CD4-positive, alpha-beta T cell (primary cell): ENCODE results near the gene ENGASE. TPM values are rescaled to one million over a fixed set of nuclear protein-coding genes. Genes with fewer than 3 reads are reported as not detected.
A peak's percentile ranks its signal among the peaks of the same experiment; 100 is the strongest.

ENCODE experiments used
- ATAC-seq: fragments of 200-7000 bp; cut with Tn5 transposase; one replicate; pipeline ENCODE4 v1.10.0; 2022; ENCODE audit warnings: mild to moderate bottlenecking; ENCODE audit not compliant: poor library complexity
- CTCF ChIA-PET: fragments of 350-600 bp; sonication (Branson Sonifier 250); formaldehyde crosslinking; loops from one replicate; lab custom pipeline; 2021; ENCODE audit warnings: antibody characterized with exemption, inconsistent platforms; lab: Charles Lee
- POLR2A ChIA-PET: fragments of 350-600 bp; sonication (Branson Sonifier 250); formaldehyde crosslinking; loops from one replicate; lab custom pipeline; 2021; ENCODE audit warnings: antibody characterized with exemption, inconsistent platforms; lab: Charles Lee
- DNase-seq, 14 experiments: peaks; one replicate each; pipeline ENCODE4 v3.0.0-alpha.2; 2013 to 2020; ENCODE audit warnings: mixed read lengths in 2 of 14
- H3K27ac ChIP-seq, 2 donors: one replicate each; pipeline versions ENCODE4 v1.5.1 to v1.7.0; 2013; ENCODE audit warnings: low read length in 2 of 2, low read depth in 1 of 2, mild to moderate bottlenecking in 1 of 2
- H3K27me3 ChIP-seq, 2 experiments: 1 replicate in 1 of 2; 2 replicates in 1 of 2; pipeline versions ENCODE4 v1.6.1 to v1.7.0; 2013; ENCODE audit warnings: low read length in 2 of 2, control low read depth in 1 of 2, mild to moderate bottlenecking in 1 of 2, moderate library complexity in 1 of 2; ENCODE audit not compliant: insufficient read depth in 2 of 2, control insufficient read depth in 1 of 2
- H3K36me3 ChIP-seq: one replicate; pipeline ENCODE4 v1.6.1; 2013; ENCODE audit warnings: low read length, control low read depth; ENCODE audit not compliant: insufficient read depth
- H3K4me1 ChIP-seq: one replicate; pipeline ENCODE4 v1.6.1; 2013; ENCODE audit warnings: low read length, control low read depth; ENCODE audit not compliant: insufficient read depth
- H3K4me3 ChIP-seq: one replicate; pipeline ENCODE4 v1.5.1; 2013; ENCODE audit warnings: mild to moderate bottlenecking, low read length, moderate library complexity
- H3K9me3 ChIP-seq, 2 experiments: 1 replicate in 1 of 2; 2 replicates in 1 of 2; pipeline versions ENCODE4 v1.6.1 to v1.7.0; 2013; ENCODE audit warnings: low read length in 2 of 2, mild to moderate bottlenecking in 2 of 2, control low read depth in 1 of 2, moderate library complexity in 1 of 2; ENCODE audit not compliant: control insufficient read depth in 1 of 2, insufficient read depth in 1 of 2
- H3K27ac Mint-ChIP-seq: one replicate; pipeline ENCODE4 v1.8.0; 2020; ENCODE audit warnings: mixed read lengths
- H3K27me3 Mint-ChIP-seq: one replicate; pipeline ENCODE4 v1.8.0; 2021; ENCODE audit warnings: mixed read lengths
- H3K36me3 Mint-ChIP-seq: one replicate; pipeline ENCODE4 v1.8.0; 2021; ENCODE audit warnings: low read depth, mixed read lengths
- H3K4me1 Mint-ChIP-seq: one replicate; pipeline ENCODE4 v1.8.0; 2021; ENCODE audit warnings: low read depth, mixed read lengths
- H3K4me3 Mint-ChIP-seq: one replicate; pipeline ENCODE4 v1.8.0; 2020; ENCODE audit warnings: mild to moderate bottlenecking, mixed read lengths
- H3K9me3 Mint-ChIP-seq: one replicate; pipeline ENCODE4 v1.8.0; 2020; ENCODE audit warnings: mixed read lengths
- CTCF ChIP-seq: fragments of 200-600 bp; IDR thresholded peaks from one replicate; pipeline ENCODE4 v1.8.0; 2022; ENCODE audit warnings: antibody characterized with exemption, mild to moderate bottlenecking
- intact Hi-C, 2 experiments: fragments of 100-400 bp; cut with DNase I in 1 of 2; cut with micrococcal nuclease in 1 of 2; formaldehyde crosslinking; loops; one replicate each; pipeline versions ENCODE4 v1.15.1 to v1.9.0; 2023 to 2025; cut with DNase I, micrococcal nuclease
- total RNA-seq, 174 experiments: library from RNA in 2 of 174; stranded (reverse) in 2 of 174; gene quantifications; one replicate each; pipeline ENCODE4 v1.2.3 and lab custom pipeline; 2021 to 2026

Gene ENGASE
- total RNA-seq, 2 experiments from 2014 or later: 49.8 to 50.9 TPM

- Histone ChIP-seq H3K27ac (no peak overlapping the region), H3K36me3 (no peaks in the 10 kb centered on the region), H3K4me3 (no peak overlapping the region), H3K4me1 (peaks cover 22% of the 10 kb centered on the region), H3K27me3 (peaks cover 25 to 44% of the 10 kb centered on the region in 2 experiments), H3K9me3 (no peaks in the 10 kb centered on the region)
- intact Hi-C loops: no loop called here
- peaks cover 14% of the 10 kb centered on the region for H3K4me1 Mint-ChIP-seq
- no peak overlapping the region for H3K27ac Mint-ChIP-seq
- no peak for DNase-seq
- peak overlapping the region; percentile 30 for H3K4me3 Mint-ChIP-seq
- no peak for ATAC-seq
- ChIA-PET POLR2A (no interaction called here), CTCF (no interaction called here)
- no peaks in the 10 kb centered on the region for H3K36me3 Mint-ChIP-seq
- H3K27me3 Mint-ChIP-seq: peaks cover 44% of the 10 kb centered on the region
- no peaks in the 10 kb centered on the region for H3K9me3 Mint-ChIP-seq
- TF ChIP-seq CTCF: no peak
Measured at GRCh38 chr17:79093270-79093669, 18.6 kb downstream of the ENGASE start.

GRCh38 chr17:79094261-79094660, 19.6 kb downstream of the ENGASE start:
- no peak for TF ChIP-seq CTCF
- Mint-ChIP-seq H3K4me3 (no peak overlapping the region), H3K27me3 (peaks cover 54% of the 10 kb centered on the region), H3K36me3 (no peaks in the 10 kb centered on the region), H3K4me1 (peaks cover 14% of the 10 kb centered on the region), H3K9me3 (no peaks in the 10 kb centered on the region), H3K27ac (no peak overlapping the region)
- Histone ChIP-seq H3K4me3 (no peak overlapping the region), H3K9me3 (no peaks in the 10 kb centered on the region), H3K4me1 (peaks cover 22% of the 10 kb centered on the region), H3K27ac (no peak overlapping the region), H3K27me3 (peaks cover 31 to 51% of the 10 kb centered on the region in 2 experiments), H3K36me3 (no peaks in the 10 kb centered on the region)
- ATAC-seq (no peak), DNase-seq (no peak)
- CTCF ChIA-PET: no interaction called here
- POLR2A ChIA-PET: no interaction called here
- intact Hi-C loops: no loop called here

GRCh38 chr17:79095345-79096055, 20.9 kb downstream of the ENGASE start:
- Histone ChIP-seq H3K9me3 (no peaks in the 10 kb centered on the region), H3K36me3 (no peaks in the 10 kb centered on the region), H3K27ac (no peak overlapping the region), H3K4me1 (peaks cover 22% of the 10 kb centered on the region), H3K4me3 (no peak overlapping the region), H3K27me3 (peaks cover 32 to 51% of the 10 kb centered on the region in 2 experiments)
- TF ChIP-seq CTCF: no peak
- H3K36me3 Mint-ChIP-seq: no peaks in the 10 kb centered on the region
- ATAC-seq (no peak), DNase-seq (no peak)
- H3K27me3 Mint-ChIP-seq: peaks cover 63% of the 10 kb centered on the region
- CTCF ChIA-PET: no interaction called here
- POLR2A ChIA-PET: no interaction called here
- intact Hi-C loops: no loop called here
- no peak overlapping the region for H3K4me3 Mint-ChIP-seq
- no peak overlapping the region for H3K27ac Mint-ChIP-seq
- H3K4me1 Mint-ChIP-seq: peaks cover 14% of the 10 kb centered on the region
- no peaks in the 10 kb centered on the region for H3K9me3 Mint-ChIP-seq
